Endothelial cell (in vitro differentiated cells): ENCODE data around the gene KCNQ1OT1. TPM values are rescaled to one million over a fixed set of nuclear protein-coding genes. Genes with fewer than 3 reads are reported as not detected.

Source experiments
- DNase-seq: peaks from one replicate; pipeline ENCODE4 v3.0.0; 2021; ENCODE audit warnings: low spot score
- H3K27ac Mint-ChIP-seq: one replicate; pipeline ENCODE4 v1.8.0; 2021; ENCODE audit warnings: mixed read lengths, inconsistent platforms; ENCODE audit not compliant: unreplicated experiment
- H3K27me3 Mint-ChIP-seq: one replicate; pipeline ENCODE4 v1.8.0; 2021; ENCODE audit warnings: mild to moderate bottlenecking, moderate library complexity, mixed read lengths, inconsistent platforms; ENCODE audit not compliant: unreplicated experiment
- H3K36me3 Mint-ChIP-seq: one replicate; pipeline ENCODE4 v1.8.0; 2021; ENCODE audit warnings: mild to moderate bottlenecking, low read depth, mixed read lengths, inconsistent platforms; ENCODE audit not compliant: unreplicated experiment
- H3K4me1 Mint-ChIP-seq: one replicate; pipeline ENCODE4 v1.8.0; 2021; ENCODE audit warnings: mild to moderate bottlenecking, mixed read lengths, inconsistent platforms; ENCODE audit not compliant: unreplicated experiment
- H3K4me3 Mint-ChIP-seq: one replicate; pipeline ENCODE4 v1.8.0; 2021; ENCODE audit warnings: mild to moderate bottlenecking, mixed read lengths, inconsistent platforms; ENCODE audit not compliant: unreplicated experiment
- H3K9me3 Mint-ChIP-seq: one replicate; pipeline ENCODE4 v1.8.0; 2021; ENCODE audit warnings: mixed read lengths, inconsistent platforms; ENCODE audit not compliant: unreplicated experiment
- total RNA-seq: library from RNA; stranded (reverse); fragmentation: NEBNext Ultra II Directional; extraction: Animal tissue kit (Norgen Biotek cat#: 25700); gene quantifications from one replicate; pipeline ENCODE4 v1.2.1, GENCODE V29; 2021; ENCODE audit not compliant: unreplicated experiment
- TF ChIP-seq, protein P1 (sequence below): fragments of 200-600 bp; sonication (generic); IDR thresholded peaks from one replicate; pipeline ENCODE4 v1.5.0; 2021; ENCODE audit warnings: antibody characterized with exemption; ENCODE audit not compliant: unreplicated experiment

Gene KCNQ1OT1
- total RNA-seq, 1 donor from 2014 or later = 1.2 TPM

DNA sequence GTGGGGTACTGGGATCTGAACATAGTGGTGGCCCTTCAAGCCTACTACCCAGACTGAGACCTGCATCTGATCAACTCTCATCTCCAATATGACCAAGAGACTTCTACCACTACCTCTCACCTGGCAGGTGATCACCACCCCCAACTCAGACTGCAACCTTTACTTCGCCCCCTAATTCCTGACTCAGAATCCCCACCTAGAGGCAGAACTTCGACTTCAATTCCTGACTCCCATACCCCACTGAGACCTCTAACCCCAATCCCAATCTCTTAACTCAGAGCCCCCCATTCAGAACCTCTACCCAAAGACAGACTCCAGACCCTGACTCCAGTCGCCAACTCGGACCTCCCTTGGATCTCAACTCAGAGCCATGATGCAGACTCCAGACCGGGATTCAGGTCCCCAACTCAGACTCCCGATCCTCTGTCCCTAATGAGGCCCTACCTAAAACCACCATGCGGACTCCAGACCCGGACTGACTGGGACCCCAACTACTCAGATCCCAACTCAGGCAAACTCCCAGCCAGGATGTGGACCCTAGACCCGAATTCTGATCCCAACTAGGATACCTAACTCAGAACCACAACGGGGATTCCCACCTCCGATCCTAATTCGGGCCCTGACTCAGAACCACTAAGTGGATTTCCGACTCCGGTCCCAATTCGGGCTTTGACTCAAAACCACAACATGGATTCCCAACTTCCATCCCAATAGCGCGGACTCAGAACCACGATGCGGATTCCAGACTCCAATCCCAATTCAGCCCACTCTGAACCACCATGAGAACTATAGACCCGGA is 1.2 kb downstream of the KCNQ1OT1 start:
- no peaks in the 10 kb centered on the region for H3K9me3 Mint-ChIP-seq
- H3K27ac Mint-ChIP-seq = peak overlapping the region; percentile 82
- H3K4me1 Mint-ChIP-seq = peaks cover 23% of the 10 kb centered on the region
- H3K36me3 Mint-ChIP-seq = peaks cover 15% of the 10 kb centered on the region
- peaks cover 17% of the 10 kb centered on the region for H3K27me3 Mint-ChIP-seq
- H3K4me3 Mint-ChIP-seq = peak overlapping the region; percentile 93
- TF ChIP-seq, protein P1, sequence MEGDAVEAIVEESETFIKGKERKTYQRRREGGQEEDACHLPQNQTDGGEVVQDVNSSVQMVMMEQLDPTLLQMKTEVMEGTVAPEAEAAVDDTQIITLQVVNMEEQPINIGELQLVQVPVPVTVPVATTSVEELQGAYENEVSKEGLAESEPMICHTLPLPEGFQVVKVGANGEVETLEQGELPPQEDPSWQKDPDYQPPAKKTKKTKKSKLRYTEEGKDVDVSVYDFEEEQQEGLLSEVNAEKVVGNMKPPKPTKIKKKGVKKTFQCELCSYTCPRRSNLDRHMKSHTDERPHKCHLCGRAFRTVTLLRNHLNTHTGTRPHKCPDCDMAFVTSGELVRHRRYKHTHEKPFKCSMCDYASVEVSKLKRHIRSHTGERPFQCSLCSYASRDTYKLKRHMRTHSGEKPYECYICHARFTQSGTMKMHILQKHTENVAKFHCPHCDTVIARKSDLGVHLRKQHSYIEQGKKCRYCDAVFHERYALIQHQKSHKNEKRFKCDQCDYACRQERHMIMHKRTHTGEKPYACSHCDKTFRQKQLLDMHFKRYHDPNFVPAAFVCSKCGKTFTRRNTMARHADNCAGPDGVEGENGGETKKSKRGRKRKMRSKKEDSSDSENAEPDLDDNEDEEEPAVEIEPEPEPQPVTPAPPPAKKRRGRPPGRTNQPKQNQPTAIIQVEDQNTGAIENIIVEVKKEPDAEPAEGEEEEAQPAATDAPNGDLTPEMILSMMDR = no peak
- DNase-seq = no peak

DNA sequence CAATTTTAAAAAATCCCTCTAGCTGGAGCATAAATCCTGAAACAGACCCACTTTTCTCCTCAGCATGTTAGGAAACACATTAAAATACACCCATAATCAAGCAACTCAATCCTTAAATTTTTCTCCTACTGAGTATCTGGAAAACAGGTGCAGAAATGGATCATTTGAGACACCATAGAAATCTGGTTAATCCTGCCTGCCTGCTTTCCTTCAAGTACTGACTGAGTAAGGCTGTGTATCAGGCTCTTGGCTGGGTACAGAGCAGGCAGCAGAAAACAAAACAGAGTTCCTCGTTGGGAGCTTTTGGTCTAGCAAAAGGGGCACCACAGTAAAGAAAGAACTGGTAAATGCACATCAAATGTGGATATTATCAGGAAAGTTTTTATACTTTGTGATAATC is 1.9 kb downstream of the KCNQ1OT1 start:
- TF ChIP-seq, protein P1 = no peak
- Mint-ChIP-seq H3K9me3 (no peaks in the 10 kb centered on the region), H3K27me3 (peaks cover 17% of the 10 kb centered on the region), H3K27ac (no peak overlapping the region), H3K4me1 (peaks cover 30% of the 10 kb centered on the region), H3K36me3 (peaks cover 15% of the 10 kb centered on the region), H3K4me3 (no peak overlapping the region)
- DNase-seq = no peak

DNA sequence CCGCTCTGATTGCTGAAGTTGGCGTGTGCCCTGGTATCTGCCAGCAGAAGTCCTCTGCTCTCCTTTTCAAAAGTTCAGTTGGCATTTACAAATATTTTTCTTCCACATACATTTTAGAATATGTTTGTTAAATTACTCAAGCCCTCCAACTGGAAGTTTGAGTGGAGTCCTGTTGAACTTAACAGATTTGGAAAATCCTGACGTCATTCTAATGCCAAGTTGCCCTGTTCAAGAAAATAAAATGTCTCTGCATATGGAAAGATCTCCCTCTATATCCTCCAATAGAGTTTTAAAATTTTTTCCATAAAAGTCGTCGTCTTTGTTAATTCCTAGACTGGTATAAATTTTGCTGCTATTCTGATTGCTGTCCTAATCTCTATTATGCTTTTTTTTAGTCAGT is 3.3 kb downstream of the KCNQ1OT1 start:
- TF ChIP-seq, protein P1 = no peak
- H3K27me3 Mint-ChIP-seq = peaks cover 20% of the 10 kb centered on the region
- no peak overlapping the region for H3K4me3 Mint-ChIP-seq
- H3K4me1 Mint-ChIP-seq = peaks cover 40% of the 10 kb centered on the region
- no peak overlapping the region for H3K27ac Mint-ChIP-seq
- DNase-seq = no peak
- peaks cover 21% of the 10 kb centered on the region for H3K36me3 Mint-ChIP-seq
- H3K9me3 Mint-ChIP-seq = no peaks in the 10 kb centered on the region

DNA sequence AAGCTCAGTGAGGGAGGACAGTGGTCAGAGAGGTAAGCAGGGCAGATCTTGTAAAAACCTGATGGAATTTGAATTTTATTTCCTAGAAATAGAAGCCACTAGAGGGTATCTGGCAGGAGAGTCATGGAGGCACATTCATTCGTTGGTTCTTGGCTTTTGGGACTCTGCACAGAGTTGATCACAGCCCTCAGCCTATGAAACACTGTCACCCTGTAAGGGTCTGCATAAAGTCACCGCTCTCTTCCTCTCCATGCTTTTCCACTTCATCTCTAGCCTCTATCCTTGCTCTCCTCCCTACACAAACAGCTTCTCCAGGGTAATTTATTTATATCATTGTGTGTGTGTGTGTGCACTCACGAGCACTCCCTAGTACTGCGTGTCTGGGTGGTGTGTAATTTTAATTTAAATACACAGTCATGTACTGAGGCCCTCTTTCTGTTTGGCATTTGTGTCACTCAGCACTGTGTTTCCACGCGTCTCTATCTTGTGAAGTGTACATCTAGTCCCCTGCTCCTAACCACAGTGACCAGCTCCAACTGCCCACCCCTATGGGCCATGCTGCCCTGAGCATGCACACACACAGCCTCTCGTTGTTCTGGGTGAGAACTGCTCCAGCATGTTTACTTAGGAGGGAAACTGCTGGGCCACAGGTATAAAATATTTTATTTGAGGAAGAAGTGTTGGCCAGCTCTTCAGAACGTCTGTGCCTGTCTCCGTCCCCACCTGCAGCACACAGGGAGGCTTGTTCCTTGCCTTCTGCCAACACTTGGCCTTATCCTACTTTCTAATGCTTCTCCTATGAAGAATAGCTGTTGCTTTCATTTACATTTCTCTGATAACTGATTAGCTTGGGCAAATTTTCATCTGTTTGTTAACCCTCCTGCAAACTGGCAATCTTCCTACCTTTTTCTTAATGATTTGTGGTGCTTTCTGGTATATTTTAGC is 4.5 kb downstream of the KCNQ1OT1 start:
- DNase-seq = no peak
- Mint-ChIP-seq H3K27ac (no peak overlapping the region), H3K4me3 (peak overlapping the region; percentile 60), H3K36me3 (peaks cover 18% of the 10 kb centered on the region), H3K4me1 (peaks cover 40% of the 10 kb centered on the region), H3K9me3 (no peaks in the 10 kb centered on the region), H3K27me3 (peaks cover 14% of the 10 kb centered on the region)
- TF ChIP-seq, protein P1 = no peak
